CD14-positive monocyte (primary cell): Measurements from ENCODE around the gene DMRT1. TPM values are rescaled to one million over a fixed set of nuclear protein-coding genes. Genes with fewer than 3 reads are reported as not detected.

Experiments
- DNase-seq, 3 donors: peaks; one replicate each; pipeline ENCODE4 v3.0.0-alpha.2; 2011 to 2022
- H2AFZ ChIP-seq: 2 replicates; pipeline ENCODE4 v1.6.0; 2012; ENCODE audit warnings: mild to moderate bottlenecking, low read depth, low read length, inconsistent platforms; ENCODE audit not compliant: insufficient read depth, poor library complexity, severe bottlenecking
- H3K27ac ChIP-seq, 2 donors: 1 replicate in 1 of 2; 2 replicates in 1 of 2; pipeline ENCODE4 v1.5.1; 2012 to 2013; ENCODE audit warnings: low read length in 2 of 2, control low read depth in 1 of 2, inconsistent platforms in 1 of 2, low read depth in 1 of 2, mild to moderate bottlenecking in 1 of 2
- H3K27me3 ChIP-seq, 2 donors: one replicate each; pipeline versions ENCODE4 v1.6.0 to v1.6.1; 2011 to 2013; ENCODE audit warnings: low read length in 2 of 2; ENCODE audit not compliant: control insufficient read depth in 2 of 2, insufficient read depth in 2 of 2
- H3K36me3 ChIP-seq, 2 donors: replicated peaks in 1 of 2; 1 replicate in 1 of 2; 2 replicates in 1 of 2; pipeline versions ENCODE4 v1.5.1 to v1.6.1; 2012 to 2013; ENCODE audit warnings: low read length in 2 of 2, control low read depth in 1 of 2, inconsistent platforms in 1 of 2, mild to moderate bottlenecking in 1 of 2; ENCODE audit not compliant: insufficient read depth in 2 of 2, control insufficient read depth in 1 of 2
- H3K4me1 ChIP-seq, 2 donors: 1 replicate in 1 of 2; 2 replicates in 1 of 2; pipeline versions ENCODE4 v1.5.1 to v1.6.1; 2012 to 2013; ENCODE audit warnings: low read length in 2 of 2, control low read depth in 1 of 2, inconsistent platforms in 1 of 2, mild to moderate bottlenecking in 1 of 2, moderate library complexity in 1 of 2; ENCODE audit not compliant: insufficient read depth in 2 of 2, control insufficient read depth in 1 of 2
- H3K4me2 ChIP-seq: replicated peaks from 2 replicates; pipeline ENCODE3; 2012; ENCODE audit warnings: low read length, moderate library complexity, mild to moderate bottlenecking; ENCODE audit not compliant: poor library complexity, severe bottlenecking; ENCODE audit errors: extremely low read depth
- H3K4me3 ChIP-seq, 3 experiments: fragments of 200-600 bp in 1 of 3; sonication (generic) in 1 of 3; replicated peaks in 1 of 3; 1 replicate in 2 of 3; 2 replicates in 1 of 3; pipeline ENCODE4 v1.5.1; 2011 to 2013; ENCODE audit warnings: low read length in 3 of 3, mild to moderate bottlenecking in 3 of 3, control low read depth in 2 of 3, low read depth in 2 of 3, inconsistent platforms in 1 of 3, moderate library complexity in 1 of 3
- H3K79me2 ChIP-seq: 2 replicates; pipeline ENCODE4 v1.6.0; 2012; ENCODE audit warnings: mild to moderate bottlenecking, control low read depth, inconsistent platforms, low read length, moderate library complexity; ENCODE audit not compliant: insufficient read depth
- H3K9ac ChIP-seq: 2 replicates; pipeline ENCODE4 v1.6.0; 2017; ENCODE audit warnings: low read length, mild to moderate bottlenecking; ENCODE audit not compliant: insufficient read depth, poor library complexity, severe bottlenecking
- H3K9me3 ChIP-seq, 2 donors: replicated peaks in 1 of 2; 1 replicate in 1 of 2; 2 replicates in 1 of 2; pipeline versions ENCODE4 v1.5.1 to v1.6.1; 2012 to 2013; ENCODE audit warnings: low read length in 2 of 2, control low read depth in 1 of 2; ENCODE audit not compliant: control insufficient read depth in 1 of 2, insufficient read depth in 1 of 2
- H4K20me1 ChIP-seq: 2 replicates; pipeline ENCODE4 v1.6.0; 2012; ENCODE audit warnings: mild to moderate bottlenecking, low read length, control low read depth, moderate library complexity; ENCODE audit not compliant: insufficient read depth
- H3K27ac Mint-ChIP-seq, 7 donors: one replicate each; pipeline ENCODE4 v1.8.0; 2020; ENCODE audit warnings: mild to moderate bottlenecking in 7 of 7, mixed read lengths in 7 of 7, moderate library complexity in 6 of 7, inconsistent platforms in 2 of 7
- H3K27me3 Mint-ChIP-seq, 3 donors: one replicate each; pipeline ENCODE4 v1.8.0; 2021 to 2022; ENCODE audit warnings: low read depth in 3 of 3, mild to moderate bottlenecking in 3 of 3, mixed read lengths in 3 of 3, moderate library complexity in 3 of 3, inconsistent platforms in 1 of 3
- H3K36me3 Mint-ChIP-seq, 2 donors: one replicate each; pipeline ENCODE4 v1.8.0; 2020; ENCODE audit warnings: mixed read lengths in 2 of 2, inconsistent platforms in 1 of 2, mild to moderate bottlenecking in 1 of 2
- H3K4me1 Mint-ChIP-seq: one replicate; pipeline ENCODE4 v1.8.0; 2020; ENCODE audit warnings: mild to moderate bottlenecking, mixed read lengths
- H3K4me3 Mint-ChIP-seq, 2 donors: one replicate each; pipeline ENCODE4 v1.8.0; 2020; ENCODE audit warnings: mild to moderate bottlenecking in 2 of 2, mixed read lengths in 2 of 2, moderate library complexity in 1 of 2
- H3K9me3 Mint-ChIP-seq, 7 donors: one replicate each; pipeline ENCODE4 v1.8.0; 2020 to 2022; ENCODE audit warnings: mixed read lengths in 7 of 7, mild to moderate bottlenecking in 6 of 7, moderate library complexity in 6 of 7, inconsistent platforms in 2 of 7
- CTCF ChIP-seq: fragments of 200-600 bp; IDR thresholded peaks from one replicate; pipeline ENCODE4 v1.8.0; 2022; ENCODE audit warnings: antibody characterized with exemption, mild to moderate bottlenecking
- WGBS: methylation state at CpG from one replicate; pipeline ENCODE4 v1.1.5; 2013; ENCODE audit warnings: missing lambda C conversion rate; ENCODE audit not compliant: insufficient coverage; 5-methylcytosine and 5-hydroxymethylcytosine counted together
- intact Hi-C, 2 donors: fragments of 100-400 bp; cut with micrococcal nuclease; formaldehyde crosslinking; loops; one replicate each; pipeline versions ENCODE4 v1.15.0 to v1.15.1; 2023
- polyA plus RNA-seq, 3 donors: library from polyadenylated mRNA; depleted of rRNA in 1 of 3; unstranded in 2 of 3; stranded (reverse) in 1 of 3; fragments of 300-500 nt in 2 of 3; fragments of >200 nt in 1 of 3; fragmentation: Illumina TruSeq in 2 of 3; gene quantifications; 1 replicate in 2 of 3; 2 replicates in 1 of 3; pipeline ENCODE4 v1.2.3, GENCODE V29; 2012 to 2021

DMRT1 gene
- polyA plus RNA-seq, 3 donors, result not detected

GRCh38 chr9:926976-927375, 85.5 kb downstream of the DMRT1 start:
- Histone ChIP-seq H3K4me1 (no peaks in the 10 kb centered on the region), H3K4me2 (no peak overlapping the region), H3K79me2 (no peaks in the 10 kb centered on the region), H2AFZ (no peak overlapping the region), H3K27me3 (peaks cover 3 to 7% of the 10 kb centered on the region in 2 donors), H4K20me1 (no peaks in the 10 kb centered on the region), H3K27ac (no peak overlapping the region), H3K36me3 (no peaks in the 10 kb centered on the region), H3K9me3 (no peaks in the 10 kb centered on the region), H3K9ac (no peak overlapping the region), H3K4me3 (no peak overlapping the region)
- Mint-ChIP-seq H3K4me3 (no peak overlapping the region), H3K36me3 (no peaks in the 10 kb centered on the region), H3K27ac (no peak overlapping the region), H3K27me3 (peaks cover 19 to 25% (median 19%) of the 10 kb centered on the region in 3 donors), H3K4me1 (no peaks in the 10 kb centered on the region), H3K9me3 (peaks cover 0 to 2% (median 0%) of the 10 kb centered on the region in 7 donors)
- DNase-seq, result no peak
- intact Hi-C loops, result no loop called here
- 97% methylated on average over 8 of the region's 8 CpGs for WGBS
- TF ChIP-seq CTCF, result no peak

- peaks cover 0 to 2% (median 0%) of the 10 kb centered on the region in 7 donors for H3K9me3 Mint-ChIP-seq
- H3K27ac Mint-ChIP-seq, result no peak overlapping the region
- Histone ChIP-seq H3K27me3 (peaks cover 11 to 14% of the 10 kb centered on the region in 2 donors), H3K4me3 (no peak overlapping the region), H3K4me2 (no peak overlapping the region), H4K20me1 (no peaks in the 10 kb centered on the region), H3K36me3 (no peaks in the 10 kb centered on the region), H3K27ac (no peak overlapping the region), H2AFZ (no peak overlapping the region), H3K79me2 (no peaks in the 10 kb centered on the region), H3K9ac (no peak overlapping the region), H3K4me1 (no peaks in the 10 kb centered on the region), H3K9me3 (no peaks in the 10 kb centered on the region)
- 100% methylated on average over 1 of the region's 6 CpGs for WGBS
- H3K4me3 Mint-ChIP-seq, result no peak overlapping the region
- H3K27me3 Mint-ChIP-seq, result peaks cover 23 to 32% (median 23%) of the 10 kb centered on the region in 3 donors
- no peaks in the 10 kb centered on the region for H3K4me1 Mint-ChIP-seq
- peak; percentile 3 to 18 (median 14) for DNase-seq
- intact Hi-C loops, result no loop called here
- peak; percentile 72 for TF ChIP-seq CTCF
- H3K36me3 Mint-ChIP-seq, result no peaks in the 10 kb centered on the region
Observed at GRCh38 chr9:928363-929042, 87.0 kb downstream of the DMRT1 start.
